Suprapubic skin (tissue), 4 donors: ENCODE measurements around the gene NQO2. TPM values are rescaled to one million over a fixed set of nuclear protein-coding genes. Genes with fewer than 3 reads are reported as not detected.
"Not testable (repeated sequence)": the region's sequence is repeated elsewhere in the genome, so short reads cannot be mapped to it uniquely, and the experiment has no call there.

Experiments used
- DNase-seq, 2 donors: peaks; one replicate each; pipeline ENCODE4 v3.0.0-alpha.2; 2019; ENCODE audit warnings: low spot score in 2 of 2
- H3K27ac ChIP-seq: fragments of 200-600 bp; sonication (generic); one replicate; pipeline ENCODE4 v1.5.1; 2019
- H3K27me3 ChIP-seq: fragments of 200-600 bp; sonication (generic); one replicate; pipeline ENCODE4 v1.5.1; 2019
- H3K36me3 ChIP-seq: fragments of 200-600 bp; sonication (generic); one replicate; pipeline ENCODE4 v1.5.1; 2019
- H3K4me1 ChIP-seq: fragments of 200-600 bp; sonication (generic); one replicate; pipeline ENCODE4 v1.5.1; 2019
- H3K4me3 ChIP-seq: fragments of 200-600 bp; sonication (generic); one replicate; pipeline ENCODE4 v1.5.1; 2019; ENCODE audit warnings: mild to moderate bottlenecking
- H3K9me3 ChIP-seq: fragments of 200-600 bp; sonication (generic); one replicate; pipeline ENCODE4 v1.5.1; 2019
- CTCF ChIP-seq, 2 donors: fragments of 200-600 bp in 1 of 2; fragments of 450-650 bp in 1 of 2; sonication (generic) in 1 of 2; IDR thresholded peaks; one replicate each; pipeline ENCODE4 v1.5.1; 2016 to 2019; ENCODE audit warnings: antibody characterized with exemption in 2 of 2, mild to moderate bottlenecking in 1 of 2, moderate library complexity in 1 of 2
- EP300 ChIP-seq: sonication (generic); formaldehyde crosslinking; IDR thresholded peaks from one replicate; pipeline ENCODE4 v1.6.1; 2017; ENCODE audit warnings: antibody characterized with exemption
- POLR2A ChIP-seq, 2 donors: fragments of 450-650 bp; IDR thresholded peaks; one replicate each; pipeline ENCODE4 v1.6.1; 2017; ENCODE audit warnings: antibody characterized with exemption in 2 of 2, mild to moderate bottlenecking in 2 of 2, moderate library complexity in 2 of 2
- POLR2AphosphoS5 ChIP-seq, 3 donors: sonication (generic); formaldehyde crosslinking; IDR thresholded peaks; one replicate each; pipeline ENCODE4 v1.6.1; 2017; ENCODE audit warnings: antibody characterized with exemption in 3 of 3
- WGBS: methylation state at CpG from one replicate; pipeline ENCODE4 v1.1.5; 2018; 5-methylcytosine and 5-hydroxymethylcytosine counted together
- total RNA-seq, 4 donors: library from RNA; depleted of rRNA; stranded (reverse); fragments of >200 nt; gene quantifications; one replicate each; pipeline ENCODE4 v1.1.0, GENCODE V29; 2016

The NQO2 gene
- total RNA-seq, 4 donors from 2014 or later = 22.8 to 40.4 (median 38.3) TPM

- WGBS = 83% methylated on average over 9 of the region's 10 CpGs
- no peak overlapping the region for H3K4me3 ChIP-seq
- no peak overlapping the region for H3K27ac ChIP-seq
- TF ChIP-seq CTCF (IDR thresholded peaks at IDR 0.05) = no peak
- TF ChIP-seq POLR2A (IDR thresholded peaks at IDR 0.05) = no peak
- no peak for TF ChIP-seq EP300
- no peak for TF ChIP-seq POLR2AphosphoS5 (IDR thresholded peaks at IDR 0.05)
- H3K9me3 ChIP-seq = no peaks in the 10 kb centered on the region
- H3K36me3 ChIP-seq = peaks cover 74% of the 10 kb centered on the region
- H3K4me1 ChIP-seq = peaks cover 4% of the 10 kb centered on the region
- H3K27me3 ChIP-seq = no peaks in the 10 kb centered on the region
- no peak for DNase-seq
Observed at GRCh38 chr6:3015144-3015543, 15.4 kb downstream of the NQO2 start.

GRCh38 chr6:3016473-3017280, 17.0 kb downstream of the NQO2 start:
- no peak for DNase-seq
- 97% methylated on average over 17 of the region's 17 CpGs for WGBS
- no peak overlapping the region for H3K4me3 ChIP-seq
- H3K27ac ChIP-seq = no peak overlapping the region
- H3K9me3 ChIP-seq = no peaks in the 10 kb centered on the region
- H3K4me1 ChIP-seq = peaks cover 6% of the 10 kb centered on the region
- no peaks in the 10 kb centered on the region for H3K27me3 ChIP-seq
- TF ChIP-seq POLR2AphosphoS5 (IDR thresholded peaks at IDR 0.05) (no peak), POLR2A (IDR thresholded peaks at IDR 0.05) (no peak), EP300 (no peak)
- peaks cover 65% of the 10 kb centered on the region for H3K36me3 ChIP-seq

GRCh38 chr6:3017304-3017703, 17.6 kb downstream of the NQO2 start:
- H3K27me3 ChIP-seq = no peaks in the 10 kb centered on the region
- DNase-seq = no peak
- TF ChIP-seq EP300 (no peak), POLR2A (IDR thresholded peaks at IDR 0.05) (no peak), CTCF (IDR thresholded peaks at IDR 0.05) (no peak), POLR2AphosphoS5 (IDR thresholded peaks at IDR 0.05) (no peak)
- no peak overlapping the region for H3K27ac ChIP-seq
- no peaks in the 10 kb centered on the region for H3K9me3 ChIP-seq
- peaks cover 11% of the 10 kb centered on the region for H3K4me1 ChIP-seq
- WGBS = 81% methylated on average over 5 of the region's 9 CpGs
- H3K36me3 ChIP-seq = peaks cover 59% of the 10 kb centered on the region
- H3K4me3 ChIP-seq = no peak overlapping the region

GRCh38 chr6:3019065-3019464, 19.4 kb downstream of the NQO2 start:
- no peak overlapping the region for H3K4me3 ChIP-seq
- no peaks in the 10 kb centered on the region for H3K27me3 ChIP-seq
- H3K4me1 ChIP-seq = peaks cover 24% of the 10 kb centered on the region
- H3K36me3 ChIP-seq = peaks cover 50% of the 10 kb centered on the region
- DNase-seq = no peak
- no peak for TF ChIP-seq POLR2A (IDR thresholded peaks at IDR 0.05)
- no peak for TF ChIP-seq EP300
- TF ChIP-seq CTCF (IDR thresholded peaks at IDR 0.05) = no peak
- no peak for TF ChIP-seq POLR2AphosphoS5 (IDR thresholded peaks at IDR 0.05)
- H3K27ac ChIP-seq = no peak overlapping the region
- no peaks in the 10 kb centered on the region for H3K9me3 ChIP-seq
- WGBS = 61% methylated on average over 1 of the region's 1 CpG

GRCh38 chr6:3019749-3020320, 20.1 kb downstream of the NQO2 start:
- TF ChIP-seq EP300 (no peak), POLR2A (IDR thresholded peaks at IDR 0.05) (no peak), CTCF (IDR thresholded peaks at IDR 0.05) (no peak), POLR2AphosphoS5 (IDR thresholded peaks at IDR 0.05) (no peak)
- WGBS = 91% methylated on average over 6 of the region's 6 CpGs
- Histone ChIP-seq H3K27me3 (no peaks in the 10 kb centered on the region), H3K4me3 (no peak overlapping the region), H3K4me1 (peaks cover 32% of the 10 kb centered on the region), H3K36me3 (peaks cover 43% of the 10 kb centered on the region), H3K9me3 (no peaks in the 10 kb centered on the region), H3K27ac (no peak overlapping the region)
- no peak for DNase-seq

GRCh38 chr6:3020976-3021598, 21.4 kb downstream of the NQO2 start:
- WGBS = 97% methylated on average over 2 of the region's 2 CpGs
- not testable (repeated sequence) for H3K4me3 ChIP-seq, H3K27ac ChIP-seq, H3K9me3 ChIP-seq, H3K27me3 ChIP-seq, DNase-seq
- H3K4me1 ChIP-seq = peaks cover 43% of the 10 kb centered on the region
- H3K36me3 ChIP-seq = peaks cover 37% of the 10 kb centered on the region
